HFFc6 (cell line): Measurements from ENCODE around the gene RPL13. TPM values are rescaled to one million over a fixed set of nuclear protein-coding genes. Genes with fewer than 3 reads are reported as not detected.
"Not testable (repeated sequence)": the region's sequence is repeated elsewhere in the genome, so short reads cannot be mapped to it uniquely, and the experiment has no call there.

Source experiments
- DNase-seq: peaks from one replicate; pipeline ENCODE4 v3.0.0-alpha.2; 2018
- H3K27ac Mint-ChIP-seq: 2 replicates; pipeline ENCODE4 v1.8.0; 2020; ENCODE audit warnings: mild to moderate bottlenecking, mixed read lengths
- H3K27me3 Mint-ChIP-seq: 2 replicates; pipeline ENCODE4 v1.8.0; 2021; ENCODE audit warnings: mild to moderate bottlenecking, moderate library complexity, mixed read lengths; ENCODE audit not compliant: insufficient read depth
- H3K36me3 Mint-ChIP-seq: 2 replicates; pipeline ENCODE4 v1.8.0; 2021; ENCODE audit warnings: low read depth, mixed read lengths
- H3K4me1 Mint-ChIP-seq: 2 replicates; pipeline ENCODE4 v1.8.0; 2020; ENCODE audit warnings: low read depth, mixed read lengths
- H3K4me3 Mint-ChIP-seq: 2 replicates; pipeline ENCODE4 v1.8.0; 2020; ENCODE audit warnings: mild to moderate bottlenecking, moderate library complexity, mixed read lengths
- H3K9me3 Mint-ChIP-seq: 2 replicates; pipeline ENCODE4 v1.8.0; 2020; ENCODE audit warnings: mild to moderate bottlenecking, mixed read lengths
- CTCF ChIP-seq: fragments of 200-600 bp; sonication (generic); IDR thresholded peaks from 2 replicates; pipeline ENCODE4 v1.5.0; 2021; ENCODE audit warnings: antibody characterized with exemption, mild to moderate bottlenecking
- total RNA-seq, 6 experiments: library from RNA; stranded (reverse); fragmentation: NEBNext Ultra II Directional; extraction: Animal tissue kit (Norgen Biotek cat#: 25700); gene quantifications; 2 replicates in 1 of 6; 3 replicates in 5 of 6; pipeline ENCODE4 v1.2.3, GENCODE V29; 2021

The RPL13 gene
- total RNA-seq, 6 experiments from 2014 or later = 1,572 to 1,808 (median 1,628) TPM

DNA sequence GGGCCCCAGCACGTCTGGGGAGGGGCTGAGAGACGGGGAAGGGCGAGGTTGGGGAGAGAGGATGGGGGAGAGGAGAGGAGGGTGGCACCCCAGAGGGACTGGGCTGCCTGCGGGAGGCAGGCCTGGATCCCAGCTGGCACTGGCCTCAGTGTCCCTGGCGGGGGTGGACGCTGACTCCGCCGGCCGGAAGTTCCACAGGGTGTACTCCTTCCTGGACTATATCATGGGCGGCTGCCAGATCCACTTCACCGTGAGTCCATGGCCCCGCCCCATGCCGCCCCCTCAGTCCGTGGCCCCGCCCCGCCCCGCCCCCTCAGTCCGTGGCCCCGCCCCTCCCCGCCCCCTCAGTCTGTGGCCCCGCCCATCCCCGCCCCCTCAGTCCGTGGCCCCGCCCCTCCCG is 26.4 kb downstream of the RPL13 start:
- Mint-ChIP-seq H3K4me3 (no peak overlapping the region), H3K36me3 (no peaks in the 10 kb centered on the region), H3K4me1 (no peaks in the 10 kb centered on the region), H3K27ac (no peak overlapping the region), H3K9me3 (0 out of 2 replicates have a peak, but pooled peaks cover 3% of the 10 kb centered on the region), H3K27me3 (peaks cover 3% of the 10 kb centered on the region)
- no peak for DNase-seq
- TF ChIP-seq CTCF = no peak

GRCh38 chr16:89587676-89588075 is 27.2 kb downstream of the RPL13 start:
- H3K9me3 Mint-ChIP-seq, H3K4me3 Mint-ChIP-seq, H3K27ac Mint-ChIP-seq: not testable (repeated sequence)

GRCh38 chr16:89588413-89589109 is 28.1 kb downstream of the RPL13 start:
- no peak for DNase-seq
- Mint-ChIP-seq H3K4me1 (no peaks in the 10 kb centered on the region), H3K27me3 (no peaks in the 10 kb centered on the region; the same call in 1 of the 2 replicates), H3K4me3 (no peak overlapping the region), H3K27ac (no peak overlapping the region), H3K9me3 (0 out of 2 replicates have a peak, but pooled peaks cover 3% of the 10 kb centered on the region), H3K36me3 (no peaks in the 10 kb centered on the region)
- TF ChIP-seq CTCF = no peak

More at GRCh38 chr16:89587676-89588075, 27.2 kb downstream of the RPL13 start:
- not testable (repeated sequence) for H3K27me3 Mint-ChIP-seq, H3K4me1 Mint-ChIP-seq, DNase-seq, H3K36me3 Mint-ChIP-seq

DNA sequence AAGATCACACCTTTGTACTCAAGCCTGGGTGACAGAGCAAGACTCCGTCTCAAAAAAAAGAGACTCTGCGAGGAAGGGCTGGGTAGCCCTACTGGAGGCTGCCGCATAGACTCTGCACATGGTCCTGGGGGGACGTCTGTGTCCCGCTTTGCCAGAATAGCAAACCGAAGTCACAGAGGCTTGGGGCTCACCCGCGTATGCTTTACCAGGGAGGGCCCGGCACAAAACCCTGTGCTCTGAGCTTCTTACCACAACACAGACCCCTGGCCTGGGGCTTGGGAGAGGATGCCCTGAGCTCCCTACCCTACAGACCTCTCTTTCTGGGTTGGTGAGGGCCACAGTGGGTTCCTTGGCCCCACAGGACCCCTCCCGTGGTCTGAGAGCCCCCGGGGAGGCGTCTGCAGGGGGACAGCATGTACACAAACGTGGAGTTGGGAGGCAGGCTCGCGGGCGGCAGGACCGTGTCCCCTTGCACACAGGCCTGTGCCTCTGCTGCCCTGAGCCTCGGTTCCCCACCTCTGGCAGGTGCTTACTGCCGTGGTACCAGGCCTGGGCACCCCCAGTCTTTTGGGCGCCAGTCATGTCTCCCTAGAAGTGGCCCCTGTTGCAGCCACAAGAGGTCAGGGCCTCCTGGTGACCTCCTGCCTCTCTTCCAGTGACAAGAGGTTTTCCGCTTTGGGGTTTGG is 28.9 kb downstream of the RPL13 start:
- H3K9me3 Mint-ChIP-seq = 0 out of 2 replicates have a peak, but pooled peaks cover 3% of the 10 kb centered on the region
- H3K27me3 Mint-ChIP-seq = no peaks in the 10 kb centered on the region; the same call in 1 of the 2 replicates
- no peak overlapping the region for H3K27ac Mint-ChIP-seq
- no peaks in the 10 kb centered on the region for H3K4me1 Mint-ChIP-seq
- H3K4me3 Mint-ChIP-seq = no peak overlapping the region
- H3K36me3 Mint-ChIP-seq = no peaks in the 10 kb centered on the region
- DNase-seq = no peak
- no peak for TF ChIP-seq CTCF

- Mint-ChIP-seq H3K4me1 (no peaks in the 10 kb centered on the region), H3K9me3 (no peaks in the 10 kb centered on the region), H3K4me3 (no peak overlapping the region), H3K27ac (no peak overlapping the region), H3K36me3 (no peaks in the 10 kb centered on the region; the same call in 1 of the 2 replicates), H3K27me3 (no peaks in the 10 kb centered on the region; the same call in 1 of the 2 replicates)
- TF ChIP-seq CTCF = no peak
- no peak for DNase-seq
Observed at GRCh38 chr16:89593841-89594240, 33.4 kb downstream of the RPL13 start.
